Muscle of leg (tissue), 16 donors: ENCODE measurements around the gene ACOX3. TPM values are rescaled to one million over a fixed set of nuclear protein-coding genes. Genes with fewer than 3 reads are reported as not detected.
A peak's percentile ranks its signal among the peaks of the same experiment; 100 is the strongest.
"Not testable (repeated sequence)": the region's sequence is repeated elsewhere in the genome, so short reads cannot be mapped to it uniquely, and the experiment has no call there.

ENCODE experiments used
- DNase-seq: peaks from one replicate; pipeline ENCODE4 v3.0.0; 2013
- H3K27ac ChIP-seq: one replicate; pipeline ENCODE4 v1.5.1; 2013; ENCODE audit warnings: mild to moderate bottlenecking, low read length, control low read depth
- H3K27me3 ChIP-seq: one replicate; pipeline ENCODE4 v1.6.1; 2013; ENCODE audit warnings: low read length; ENCODE audit not compliant: control insufficient read depth, insufficient read depth
- H3K36me3 ChIP-seq: one replicate; pipeline ENCODE4 v1.6.1; 2013; ENCODE audit warnings: low read length; ENCODE audit not compliant: control insufficient read depth, insufficient read depth
- H3K4me1 ChIP-seq: one replicate; pipeline ENCODE4 v1.6.1; 2013; ENCODE audit warnings: low read length; ENCODE audit not compliant: control insufficient read depth, insufficient read depth
- H3K4me3 ChIP-seq: one replicate; pipeline ENCODE4 v1.5.1; 2013; ENCODE audit warnings: low read length, control low read depth
- H3K9me3 ChIP-seq: replicated peaks from 2 replicates; pipeline ENCODE4 v1.6.1; 2013; ENCODE audit warnings: low read depth, low read length; ENCODE audit not compliant: control insufficient read depth
- WGBS: methylation state at CpG from one replicate; pipeline ENCODE4 v1.1.5; 2013; ENCODE audit warnings: missing lambda C conversion rate; ENCODE audit not compliant: insufficient coverage; 5-methylcytosine and 5-hydroxymethylcytosine counted together
- long read RNA-seq, 11 donors: transcript quantifications; one replicate each; lab custom pipeline, GENCODE V29; 2026
- polyA plus RNA-seq, 8 donors: library from polyadenylated mRNA; unstranded; fragments of 120-200 nt; gene quantifications; one replicate each; pipeline versions ENCODE4 v1.2.1 to v1.2.3, GENCODE V29; 2013; ENCODE audit warnings: inconsistent platforms in 1 of 8, low replicate concordance in 1 of 8; ENCODE audit not compliant: insufficient read length in 8 of 8, insufficient read depth in 1 of 8
- total RNA-seq: library from RNA; stranded (reverse); fragments of 120-200 nt; gene quantifications from one replicate; pipeline ENCODE4 v1.2.4, GENCODE V29; 2013

The ACOX3 gene
- total RNA-seq (17.5 TPM), polyA plus RNA-seq (10 to 100 TPM; 10.1 to 20.3 (median 15.7) TPM)
- long read RNA-seq, donor 1, partial matches to known transcripts, result 0 of 1 reads
- long read RNA-seq, donor 1, other reads (novel, unspliced or antisense), result 0 of 1 reads
- long read RNA-seq, donor 2, result 0 reads
- long read RNA-seq, donor 3, partial matches to known transcripts, result 0 of 1 reads
- long read RNA-seq, donor 3, other reads (novel, unspliced or antisense), result 0 of 1 reads
- long read RNA-seq, donor 4, result 0 reads
- long read RNA-seq, donor 5, partial matches to known transcripts, result 0 of 3 reads
- long read RNA-seq, donor 5, other reads (novel, unspliced or antisense), result 0 of 3 reads
- long read RNA-seq, donor 6, partial matches to known transcripts, result 0 of 2 reads
- long read RNA-seq, donor 6, other reads (novel, unspliced or antisense), result 0 of 2 reads
- long read RNA-seq, donor 7, partial matches to known transcripts, result 0 of 2 reads
- long read RNA-seq, donor 7, other reads (novel, unspliced or antisense), result 0 of 2 reads
- long read RNA-seq, donor 8, result 0 reads
- long read RNA-seq, donor 9, result 0 reads
- long read RNA-seq, donor 10, partial matches to known transcripts, result 0 of 2 reads
- long read RNA-seq, donor 10, other reads (novel, unspliced or antisense), result 0 of 2 reads
- long read RNA-seq, donor 11, partial matches to known transcripts, result 0 of 3 reads
- long read RNA-seq, donor 11, other reads (novel, unspliced or antisense), result 0 of 3 reads

GRCh38 chr4:8440492-8441311 is at the start of gene ACOX3, which contains the start of gene TRMT44:
Gene ACOX3, minus strand, starts transcription at chr4:8440723. Its CDS starts 24,202 bp downstream, at chr4:8416521.
Gene TRMT44, plus strand, starts transcription at chr4:8440777. Its CDS starts 46 bp downstream, at chr4:8440823.
- peak; percentile 96 for DNase-seq
- Histone ChIP-seq H3K27ac (peak within 1 kb of the TSS; percentile 96), H3K4me3 (peak within 1 kb of the TSS; percentile 83), H3K27me3 (no peaks in the 10 kb centered on the region), H3K36me3 (peaks cover 8% of the 10 kb centered on the region), H3K9me3 (no peaks in the 10 kb centered on the region), H3K4me1 (peaks cover 30% of the 10 kb centered on the region)
- WGBS, result 0% methylated on average over 56 of the region's 60 CpGs

DNA sequence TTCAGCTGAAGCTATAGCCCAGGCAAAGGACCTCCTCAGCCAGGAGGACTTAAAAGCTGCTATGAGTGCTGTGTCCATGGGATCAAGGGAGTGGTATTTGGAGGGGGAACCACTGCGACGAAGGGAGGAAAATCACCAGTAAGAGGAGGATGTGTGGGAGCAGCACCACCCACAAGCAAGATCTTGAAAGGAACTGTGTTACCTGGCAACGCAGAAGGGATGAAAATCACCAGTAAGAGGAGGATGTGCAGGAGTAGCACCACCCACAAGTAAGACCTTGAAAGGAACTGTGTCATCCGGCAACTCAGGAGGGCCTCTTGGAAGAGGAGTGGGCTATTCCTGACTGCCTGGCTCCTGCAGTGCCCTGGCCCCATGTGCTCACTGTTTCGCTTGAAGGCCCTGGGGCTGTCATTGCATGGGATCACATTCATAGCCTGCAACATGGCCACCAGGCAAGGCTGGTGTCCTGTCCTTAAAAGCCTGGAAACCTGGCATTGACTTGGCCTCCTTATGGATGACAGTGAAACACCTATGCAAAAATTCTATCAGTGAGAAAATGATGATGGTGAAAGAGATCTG is 48.4 kb upstream of the ACOX3 start:
- Histone ChIP-seq H3K9me3 (no peaks in the 10 kb centered on the region), H3K27ac (no peak overlapping the region), H3K4me3 (no peak overlapping the region), H3K4me1 (no peaks in the 10 kb centered on the region), H3K36me3 (no peaks in the 10 kb centered on the region), H3K27me3 (no peaks in the 10 kb centered on the region)
- DNase-seq, result no peak
- WGBS, result 93% methylated on average over 5 of the region's 5 CpGs

- 27% methylated on average over 5 of the region's 9 CpGs for WGBS
- DNase-seq, H3K36me3 ChIP-seq: not testable (repeated sequence)
Observed at GRCh38 chr4:8486643-8487042, 46.1 kb upstream of the ACOX3 start.

DNA sequence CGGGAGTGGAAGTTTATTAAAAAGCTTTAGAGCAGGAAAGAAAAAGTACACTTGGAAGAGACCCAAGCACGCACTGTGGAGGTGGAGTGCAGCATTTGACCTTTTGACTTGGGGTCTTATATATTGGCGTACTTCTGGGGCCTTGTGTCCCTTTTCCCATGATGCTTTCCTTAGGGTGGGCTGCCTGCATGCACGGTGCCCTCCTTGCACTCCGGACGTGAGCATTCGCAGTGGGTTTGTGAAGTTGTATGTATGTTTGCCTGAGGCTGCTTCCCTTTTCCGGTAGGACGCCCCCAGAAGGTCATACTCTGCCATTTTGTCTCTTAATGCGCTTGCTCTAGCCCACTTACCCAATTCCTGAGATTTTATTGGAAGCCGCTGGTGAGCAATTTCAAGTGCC is 39.7 kb upstream of the ACOX3 start:
- peaks cover 18% of the 10 kb centered on the region for H3K36me3 ChIP-seq
- no peaks in the 10 kb centered on the region for H3K27me3 ChIP-seq
- no peaks in the 10 kb centered on the region for H3K4me1 ChIP-seq
- 93% methylated on average over 9 of the region's 11 CpGs for WGBS
- H3K9me3 ChIP-seq, result no peaks in the 10 kb centered on the region
- H3K27ac ChIP-seq, result no peak overlapping the region
- no peak for DNase-seq
- H3K4me3 ChIP-seq, result no peak overlapping the region

More at GRCh38 chr4:8486643-8487042, 46.1 kb upstream of the ACOX3 start:
- H3K27ac ChIP-seq, H3K9me3 ChIP-seq, H3K4me3 ChIP-seq, H3K4me1 ChIP-seq, H3K27me3 ChIP-seq: not testable (repeated sequence)

GRCh38 chr4:8478801-8479744 is 38.5 kb upstream of the ACOX3 start:
- no peaks in the 10 kb centered on the region for H3K9me3 ChIP-seq
- no peak overlapping the region for H3K27ac ChIP-seq
- H3K36me3 ChIP-seq, result peaks cover 18% of the 10 kb centered on the region
- H3K27me3 ChIP-seq, result no peaks in the 10 kb centered on the region
- H3K4me3 ChIP-seq, result no peak overlapping the region
- 86% methylated on average over 14 of the region's 24 CpGs for WGBS
- no peaks in the 10 kb centered on the region for H3K4me1 ChIP-seq
- no peak for DNase-seq

GRCh38 chr4:8478371-8478770 is 37.8 kb upstream of the ACOX3 start:
- Histone ChIP-seq H3K27me3 (no peaks in the 10 kb centered on the region), H3K9me3 (no peaks in the 10 kb centered on the region), H3K27ac (no peak overlapping the region), H3K4me1 (peaks cover 2% of the 10 kb centered on the region), H3K36me3 (peaks cover 18% of the 10 kb centered on the region), H3K4me3 (no peak overlapping the region)
- WGBS, result 85% methylated on average over 9 of the region's 9 CpGs
- no peak for DNase-seq

GRCh38 chr4:8477676-8478075 is 37.2 kb upstream of the ACOX3 start:
- Histone ChIP-seq H3K27me3 (no peaks in the 10 kb centered on the region), H3K36me3 (peaks cover 18% of the 10 kb centered on the region), H3K9me3 (no peaks in the 10 kb centered on the region), H3K4me3 (no peak overlapping the region), H3K4me1 (peaks cover 8% of the 10 kb centered on the region), H3K27ac (no peak overlapping the region)
- 90% methylated on average over 4 of the region's 8 CpGs for WGBS
- DNase-seq, result no peak

DNA sequence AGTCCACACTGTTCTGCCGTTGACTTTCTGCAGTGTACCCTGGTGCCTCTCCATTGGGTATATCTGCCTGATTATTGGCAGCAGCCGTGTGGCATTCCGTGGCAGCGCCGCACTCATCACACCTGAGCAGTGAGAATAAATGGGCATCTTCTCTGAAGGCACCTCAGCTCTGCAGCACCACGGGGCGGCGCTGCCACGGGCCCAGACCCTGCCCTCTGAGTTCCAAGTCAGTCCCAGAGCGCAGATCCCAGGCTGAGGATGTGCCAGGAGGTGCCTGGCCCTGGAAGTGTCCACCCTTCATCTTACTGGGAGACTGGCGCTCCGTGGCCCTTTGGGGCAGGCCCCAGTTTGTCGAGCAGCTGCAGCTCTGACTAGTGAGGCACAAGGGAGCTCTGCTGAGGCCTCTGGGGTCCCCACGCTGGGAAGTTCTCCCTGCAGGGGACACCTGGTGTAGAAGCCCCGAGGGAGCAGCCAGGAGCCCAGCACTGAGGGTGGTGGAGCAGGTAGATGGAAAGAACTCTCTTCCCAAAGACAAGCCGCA is 36.6 kb upstream of the ACOX3 start:
- H3K9me3 ChIP-seq, result no peaks in the 10 kb centered on the region
- 90% methylated on average over 16 of the region's 16 CpGs for WGBS
- no peaks in the 10 kb centered on the region for H3K27me3 ChIP-seq
- no peak overlapping the region for H3K27ac ChIP-seq
- no peak for DNase-seq
- H3K36me3 ChIP-seq, result peaks cover 22% of the 10 kb centered on the region
- H3K4me3 ChIP-seq, result no peak overlapping the region
- H3K4me1 ChIP-seq, result peaks cover 12% of the 10 kb centered on the region
